Heart left ventricle (tissue), 16 donors: ENCODE data around the gene FSTL4. TPM values are rescaled to one million over a fixed set of nuclear protein-coding genes. Genes with fewer than 3 reads are reported as not detected.

Source experiments
- ATAC-seq, 4 donors: fragments of 200-7000 bp; cut with Tn5 transposase; one replicate each; pipeline ENCODE4 v1.9.1; 2020 to 2022; ENCODE audit warnings: moderate library complexity in 4 of 4, mild to moderate bottlenecking in 3 of 4, moderate number of reproducible peaks in 1 of 4
- DNase-seq, 5 donors: peaks; one replicate each; pipeline ENCODE4 v3.0.0-alpha.2; 2020
- H3K27ac ChIP-seq, 12 donors: fragments of 200-600 bp; sonication (generic) in 4 of 12; one replicate each; pipeline versions ENCODE4 v1.5.0 to v1.8.0; 2016 to 2022; ENCODE audit warnings: mild to moderate bottlenecking in 2 of 12
- H3K27me3 ChIP-seq, 9 donors: fragments of 200-600 bp; sonication (generic) in 2 of 9; one replicate each; pipeline versions ENCODE4 v1.5.1 to v1.8.0; 2016 to 2022; ENCODE audit warnings: mild to moderate bottlenecking in 3 of 9
- H3K36me3 ChIP-seq, 9 donors: fragments of 200-600 bp; sonication (generic) in 2 of 9; one replicate each; pipeline versions ENCODE4 v1.5.0 to v1.8.0; 2018 to 2022; ENCODE audit warnings: mild to moderate bottlenecking in 2 of 9
- H3K4me1 ChIP-seq, 12 donors: fragments of 200-600 bp; sonication (generic) in 4 of 12; one replicate each; pipeline versions ENCODE4 v1.5.0 to v1.8.0; 2016 to 2022; ENCODE audit warnings: mild to moderate bottlenecking in 3 of 12
- H3K4me3 ChIP-seq, 12 donors: fragments of 200-600 bp; sonication (generic) in 4 of 12; one replicate each; pipeline versions ENCODE4 v1.5.0 to v1.8.0; 2017 to 2022; ENCODE audit warnings: mild to moderate bottlenecking in 9 of 12, moderate library complexity in 4 of 12
- H3K9me3 ChIP-seq, 12 donors: fragments of 200-600 bp; sonication (generic) in 4 of 12; one replicate each; pipeline versions ENCODE4 v1.5.0 to v1.8.0; 2016 to 2022; ENCODE audit warnings: mild to moderate bottlenecking in 1 of 12
- POLR2A ChIP-seq, 2 donors: fragments of 450-650 bp; IDR thresholded peaks; one replicate each; pipeline ENCODE4 v1.6.1; 2017; ENCODE audit warnings: antibody characterized with exemption in 2 of 2, mild to moderate bottlenecking in 2 of 2, moderate library complexity in 2 of 2
- WGBS, 4 donors: extraction: QIAGEN DNeasy Blood & Tissue Kit in 2 of 4; methylation state at CpG; one replicate each; pipeline versions ENCODE4 v1.1.5 to v1.1.7; 2013 to 2018; 5-methylcytosine and 5-hydroxymethylcytosine counted together
- intact Hi-C, 10 donors: fragments of 100-400 bp; cut with DNase I; formaldehyde crosslinking; loops; one replicate each; pipeline versions ENCODE4 v1.11.1 to v1.14.2; 2022
- polyA plus RNA-seq, 2 donors: library from polyadenylated mRNA; stranded (reverse); fragments of 200-250 nt; gene quantifications; one replicate each; pipeline ENCODE4 v1.2.3, GENCODE V29; 2013
- total RNA-seq, 9 donors: library from RNA; depleted of rRNA in 2 of 9; stranded (reverse); fragments of >200 nt in 2 of 9; fragmentation: NEBNext Ultra II Directional in 3 of 9; extraction: Animal tissue kit (Norgen Biotek cat#: 25700) in 3 of 9; gene quantifications; one replicate each; pipeline versions ENCODE4 v1.1.0 to v1.2.4, GENCODE V29; 2016 to 2023
- TF ChIP-seq, protein P1 (sequence below), 12 donors: fragments of 200-600 bp; sonication (generic) in 4 of 12; IDR thresholded peaks; one replicate each; pipeline versions ENCODE4 v1.5.0 to v1.8.0; 2018 to 2022; ENCODE audit warnings: antibody characterized with exemption in 12 of 12, mild to moderate bottlenecking in 5 of 12
- donor health status: ischemic (EF 13 %, LVEDD 7.1; RV severe dilation, severe dysfunction).
- donor health status: healthy with polysubstance abuse.
- donor health status: DM: no; HTN: yes; CAD: no.
- donor health status: DM: no; HTN: no; CAD: no.
- donor health status: ischemic (EF 25% LVEDD 6.9; RV normal size, moderate dysfunction).
- donor health status: ischemic (EF 25% LVEDD 5.7; RV mildly dilated, moderate dysfunction).
- donor health status: healthy.
- donor health status: DM: yes; HTN: yes; CAD: no.
- donor health status: ischemic (EF 35%, LVEDD 5.7; RV mildly dilated, moderate dysfunction).
- donor health status: nonischemic (EF 11% LVEDD 7.7; RV severe dilation, severe dysfunction).
- donor health status: DM: yes; HTN: yes; CAD: no.
- donor health status: PGD.
- donor health status: ischemic (EF 29% LVEDD 5.4; RV normal size, mild dysfunction).
- donor health status: nonischemic (EF 23%, LVEDD 6.1; RV moderate dilation, normal function).

FSTL4 gene
- total and polyA plus RNA-seq, 11 donors: 0.01 to 0.39 (median 0.17) TPM; not detected in 6

DNA sequence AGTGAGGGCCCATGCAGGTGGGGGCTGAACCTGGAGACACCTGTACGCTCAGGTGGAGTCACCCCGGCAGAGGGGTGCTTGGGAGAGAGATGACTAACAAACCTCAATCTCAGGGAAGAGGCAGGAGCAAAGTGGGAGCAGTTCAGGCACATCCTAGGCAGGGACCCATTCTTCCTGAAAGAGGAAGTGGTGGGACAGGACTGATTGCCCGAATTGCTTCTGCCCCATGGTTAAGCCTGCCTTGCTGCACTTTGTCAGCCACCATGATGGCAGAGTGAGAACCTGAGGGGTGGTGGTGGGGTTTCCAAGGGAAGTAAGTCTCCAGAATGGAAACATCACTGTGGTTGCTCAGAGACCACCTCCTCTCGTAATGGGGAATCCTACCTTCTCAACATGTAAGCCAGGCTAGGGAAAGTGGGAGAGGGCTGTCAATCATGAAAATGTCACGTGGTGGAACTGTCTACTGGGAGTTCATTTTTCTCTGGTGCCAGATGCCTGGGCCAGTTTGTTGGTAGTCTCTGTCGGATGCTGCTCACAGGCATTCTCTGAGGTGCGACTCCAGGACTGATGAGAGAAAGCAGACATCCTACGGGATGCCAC lies 410.2 kb downstream of the FSTL4 start:
- intact Hi-C loops: no loop called here
- Histone ChIP-seq H3K27ac (no peak overlapping the region), H3K9me3 (no peaks in the 10 kb centered on the region), H3K27me3 (peaks cover 0 to 27% (median 0%) of the 10 kb centered on the region in 9 donors), H3K4me1 (no peaks in the 10 kb centered on the region), H3K36me3 (no peaks in the 10 kb centered on the region), H3K4me3 (no peak overlapping the region)
- WGBS, 4 donors: 85 to 88% (median 87%) methylated on average over 6 to 8 of the region's 8 CpGs
- ATAC-seq (no peak), DNase-seq (no peak)
- TF ChIP-seq, protein P1, sequence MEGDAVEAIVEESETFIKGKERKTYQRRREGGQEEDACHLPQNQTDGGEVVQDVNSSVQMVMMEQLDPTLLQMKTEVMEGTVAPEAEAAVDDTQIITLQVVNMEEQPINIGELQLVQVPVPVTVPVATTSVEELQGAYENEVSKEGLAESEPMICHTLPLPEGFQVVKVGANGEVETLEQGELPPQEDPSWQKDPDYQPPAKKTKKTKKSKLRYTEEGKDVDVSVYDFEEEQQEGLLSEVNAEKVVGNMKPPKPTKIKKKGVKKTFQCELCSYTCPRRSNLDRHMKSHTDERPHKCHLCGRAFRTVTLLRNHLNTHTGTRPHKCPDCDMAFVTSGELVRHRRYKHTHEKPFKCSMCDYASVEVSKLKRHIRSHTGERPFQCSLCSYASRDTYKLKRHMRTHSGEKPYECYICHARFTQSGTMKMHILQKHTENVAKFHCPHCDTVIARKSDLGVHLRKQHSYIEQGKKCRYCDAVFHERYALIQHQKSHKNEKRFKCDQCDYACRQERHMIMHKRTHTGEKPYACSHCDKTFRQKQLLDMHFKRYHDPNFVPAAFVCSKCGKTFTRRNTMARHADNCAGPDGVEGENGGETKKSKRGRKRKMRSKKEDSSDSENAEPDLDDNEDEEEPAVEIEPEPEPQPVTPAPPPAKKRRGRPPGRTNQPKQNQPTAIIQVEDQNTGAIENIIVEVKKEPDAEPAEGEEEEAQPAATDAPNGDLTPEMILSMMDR (IDR thresholded peaks at IDR 0.05): no peak
- no peak for TF ChIP-seq POLR2A (IDR thresholded peaks at IDR 0.05)

GRCh38 chr5:133201310-133201709 lies 411.0 kb downstream of the FSTL4 start:
- WGBS, 4 donors: 73 to 82% (median 76%) methylated on average over 1 of the region's 1 CpG
- H3K36me3 ChIP-seq: no peaks in the 10 kb centered on the region
- TF ChIP-seq POLR2A (IDR thresholded peaks at IDR 0.05): no peak
- TF ChIP-seq, protein P1 (IDR thresholded peaks at IDR 0.05): no peak
- peaks cover 0 to 27% (median 0%) of the 10 kb centered on the region in 9 donors for H3K27me3 ChIP-seq
- H3K9me3 ChIP-seq: no peaks in the 10 kb centered on the region
- no peak overlapping the region for H3K27ac ChIP-seq
- DNase-seq (no peak), ATAC-seq (no peak)
- H3K4me1 ChIP-seq: no peaks in the 10 kb centered on the region
- no peak overlapping the region for H3K4me3 ChIP-seq
- intact Hi-C loops: no loop called here

DNA sequence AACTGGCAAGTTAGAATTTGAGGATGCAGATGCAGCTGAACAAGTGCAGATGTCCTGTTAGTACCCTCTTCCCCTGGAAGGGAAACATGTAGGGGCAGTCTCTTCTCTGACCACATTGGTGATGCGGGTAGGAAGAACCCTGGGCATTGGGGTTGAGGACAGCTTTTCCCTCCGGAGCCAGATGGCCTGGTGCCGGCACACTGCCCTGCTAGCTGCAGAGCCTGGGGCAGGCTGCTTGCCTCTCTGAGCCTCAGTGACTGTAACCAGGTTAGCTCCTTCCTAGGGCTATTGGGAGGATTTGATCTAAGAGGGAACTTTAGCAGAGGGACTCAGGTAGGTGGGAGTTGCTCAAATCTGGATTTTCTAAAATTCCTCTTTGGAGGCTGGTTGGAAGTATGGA lies 412.1 kb downstream of the FSTL4 start:
- WGBS, 4 donors: 79 to 89% (median 85%) methylated on average over 2 to 3 of the region's 3 CpGs
- intact Hi-C loops: no loop called here
- TF ChIP-seq, protein P1 (IDR thresholded peaks at IDR 0.05): no peak
- no peak for TF ChIP-seq POLR2A (IDR thresholded peaks at IDR 0.05)

GRCh38 chr5:133199417-133200178 lies 412.7 kb downstream of the FSTL4 start:
- intact Hi-C loops: no loop called here
- H3K36me3 ChIP-seq: no peaks in the 10 kb centered on the region
- DNase-seq: no peak
- TF ChIP-seq, protein P1 (IDR thresholded peaks at IDR 0.05): no peak
- TF ChIP-seq POLR2A (IDR thresholded peaks at IDR 0.05): no peak
- no peak overlapping the region for H3K27ac ChIP-seq
- H3K4me3 ChIP-seq: no peak overlapping the region
- 67 to 75% (median 73%) methylated on average over 16 to 18 of the region's 18 CpGs for WGBS, 4 donors
- no peaks in the 10 kb centered on the region for H3K9me3 ChIP-seq
- H3K4me1 ChIP-seq: no peaks in the 10 kb centered on the region
- ATAC-seq: no peak
- peaks cover 0 to 27% (median 2%) of the 10 kb centered on the region in 9 donors for H3K27me3 ChIP-seq

More for the DNA sequence above, 412.1 kb downstream of the FSTL4 start:
- Histone ChIP-seq H3K9me3 (no peaks in the 10 kb centered on the region), H3K4me3 (no peak overlapping the region), H3K4me1 (no peaks in the 10 kb centered on the region), H3K36me3 (no peaks in the 10 kb centered on the region), H3K27ac (no peak overlapping the region), H3K27me3 (peaks cover 0 to 27% (median 0%) of the 10 kb centered on the region in 9 donors)
- ATAC-seq (no peak), DNase-seq (no peak)
